ENCODE data around the gene DNAJC10. TPM values are rescaled to one million over a fixed set of nuclear protein-coding genes. Genes with fewer than 3 reads are reported as not detected.
"Not testable (repeated sequence)": the region's sequence is repeated elsewhere in the genome, so short reads cannot be mapped to it uniquely, and the experiment has no call there.

DNAJC10 gene
- total RNA-seq, 1 donor from 2014 or later = 55.8 TPM

GRCh38 chr2:182680837-182681236, 35.2 kb upstream of the DNAJC10 start:
- no peaks in the 10 kb centered on the region for H3K4me1 ChIP-seq
- no peak for TF ChIP-seq CTCF (IDR thresholded peaks at IDR 0.05; ENCODE audit: borderline replicate concordance)
- H3K36me3 ChIP-seq = no peaks in the 10 kb centered on the region
- no peak overlapping the region for H3K4me3 ChIP-seq
- no peak for DNase-seq
- no peaks in the 10 kb centered on the region for H3K27me3 ChIP-seq (ENCODE audit: low read depth)
- no peaks in the 10 kb centered on the region for H3K9me3 ChIP-seq (replicated peaks)
- intact Hi-C loops (cut with micrococcal nuclease) = no loop called here
- no peak overlapping the region for H3K27ac ChIP-seq (replicated peaks)

GRCh38 chr2:182682210-182682609, 33.8 kb upstream of the DNAJC10 start:
- Histone ChIP-seq H3K27ac (replicated peaks) (no peak overlapping the region), H3K4me1 (no peaks in the 10 kb centered on the region), H3K27me3 (ENCODE audit: low read depth) (no peaks in the 10 kb centered on the region), H3K36me3 (no peaks in the 10 kb centered on the region), H3K9me3 (replicated peaks) (peaks cover 8% of the 10 kb centered on the region), H3K4me3 (no peak overlapping the region)
- no peak for DNase-seq
- intact Hi-C loops (cut with micrococcal nuclease) = no loop called here
- TF ChIP-seq CTCF (IDR thresholded peaks at IDR 0.05; ENCODE audit: borderline replicate concordance) = no peak

- TF ChIP-seq CTCF (IDR thresholded peaks at IDR 0.05; ENCODE audit: borderline replicate concordance) = no peak
- Histone ChIP-seq H3K27me3 (ENCODE audit: low read depth) (no peaks in the 10 kb centered on the region), H3K36me3 (no peaks in the 10 kb centered on the region), H3K27ac (replicated peaks) (no peak overlapping the region), H3K4me1 (no peaks in the 10 kb centered on the region), H3K9me3 (replicated peaks) (peaks cover 8% of the 10 kb centered on the region), H3K4me3 (no peak overlapping the region)
- intact Hi-C loops (cut with micrococcal nuclease) = no loop called here
- no peak for DNase-seq
Observed at GRCh38 chr2:182685559-182685958, 30.5 kb upstream of the DNAJC10 start.

- H3K27me3 ChIP-seq (ENCODE audit: low read depth); H3K36me3 ChIP-seq; intact Hi-C loops (cut with micrococcal nuclease); H3K27ac ChIP-seq (replicated peaks); DNase-seq; H3K4me1 ChIP-seq; H3K4me3 ChIP-seq: not testable (repeated sequence)
- H3K9me3 ChIP-seq (replicated peaks) = peaks cover 12% of the 10 kb centered on the region
Observed at GRCh38 chr2:182686763-182687162, 29.3 kb upstream of the DNAJC10 start.

GRCh38 chr2:182694189-182694588, 21.9 kb upstream of the DNAJC10 start:
- intact Hi-C loops (cut with micrococcal nuclease) = no loop called here
- Histone ChIP-seq H3K9me3 (replicated peaks) (peaks cover 4% of the 10 kb centered on the region), H3K27me3 (ENCODE audit: low read depth) (no peaks in the 10 kb centered on the region), H3K4me3 (no peak overlapping the region), H3K27ac (replicated peaks) (no peak overlapping the region), H3K36me3 (no peaks in the 10 kb centered on the region), H3K4me1 (no peaks in the 10 kb centered on the region)
- TF ChIP-seq CTCF (IDR thresholded peaks at IDR 0.05; ENCODE audit: borderline replicate concordance) = no peak
- no peak for DNase-seq

- H3K27me3 ChIP-seq (ENCODE audit: low read depth) = no peaks in the 10 kb centered on the region
- no peaks in the 10 kb centered on the region for H3K4me1 ChIP-seq
- no peaks in the 10 kb centered on the region for H3K36me3 ChIP-seq
- DNase-seq = no peak
- intact Hi-C loops (cut with micrococcal nuclease) = no loop called here
- no peak for TF ChIP-seq CTCF (IDR thresholded peaks at IDR 0.05; ENCODE audit: borderline replicate concordance)
- H3K27ac ChIP-seq (replicated peaks) = no peak overlapping the region
- no peak overlapping the region for H3K4me3 ChIP-seq
- peaks cover 4% of the 10 kb centered on the region for H3K9me3 ChIP-seq (replicated peaks)
Observed at GRCh38 chr2:182695776-182696175, 20.3 kb upstream of the DNAJC10 start.

Measured in left ventricle myocardium inferior (tissue), 1 donor.